ENCODE results near the gene PPEF1. TPM values are rescaled to one million over a fixed set of nuclear protein-coding genes. Genes with fewer than 3 reads are reported as not detected.
A peak's percentile ranks its signal among the peaks of the same experiment; 100 is the strongest.

The PPEF1 gene
- total RNA-seq, 1 experiment from 2014 or later = not detected

DNA sequence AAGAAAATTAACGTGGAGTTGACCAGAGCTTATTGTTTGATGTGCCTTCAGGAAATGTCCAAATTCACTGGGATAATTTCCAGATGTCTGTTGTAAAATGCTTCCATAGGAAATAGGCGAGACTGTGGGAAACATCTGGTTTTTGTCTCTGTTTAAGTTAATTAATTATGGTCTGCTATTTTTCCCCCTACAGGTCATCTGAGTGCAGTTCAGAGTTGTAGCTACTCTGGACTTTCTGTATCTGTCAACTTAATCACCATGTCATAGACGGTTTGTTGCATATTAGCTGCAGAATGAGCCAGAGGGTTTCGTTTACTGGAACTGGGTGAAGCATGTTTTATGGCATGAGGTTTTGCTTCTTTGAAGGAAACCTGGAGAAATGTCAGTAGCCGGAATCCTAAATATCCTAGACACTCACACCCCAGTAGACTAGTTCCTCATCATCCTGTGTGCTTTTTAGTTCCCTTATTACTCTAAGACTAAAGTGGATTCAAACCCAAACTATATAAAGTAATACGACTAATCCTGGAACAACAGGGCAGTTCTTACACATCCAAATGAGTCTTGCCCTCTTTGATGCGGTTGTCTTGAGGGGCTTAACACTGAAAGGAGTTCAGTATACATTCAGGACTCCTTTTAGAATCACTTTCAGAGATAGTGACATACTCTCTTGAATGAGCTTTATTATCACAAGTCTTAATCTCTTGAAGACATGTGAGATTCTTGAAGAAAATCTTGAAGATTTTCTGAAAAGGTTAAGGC lies 62.5 kb downstream of the PPEF1 start:
- Histone ChIP-seq H3K4me3 (ENCODE audit: low read length) (no peak overlapping the region), H3K36me3 (ENCODE audit: low read depth, low read length) (no peaks in the 10 kb centered on the region), H3K9ac (ENCODE audit: low read length) (no peak overlapping the region), H3K9me3 (ENCODE audit: low read length) (no peaks in the 10 kb centered on the region), H4K20me1 (ENCODE audit: low read length) (no peaks in the 10 kb centered on the region), H3F3A (ENCODE audit: low read length, unreplicated experiment) (no peaks in the 10 kb centered on the region), H3K27ac (ENCODE audit: low read length) (no peak overlapping the region), H3K27me3 (ENCODE audit: low read length) (no peaks in the 10 kb centered on the region), H3K79me2 (ENCODE audit: low read length) (no peaks in the 10 kb centered on the region), H3K4me2 (ENCODE audit: low read length) (no peak overlapping the region), H3K4me1 (ENCODE audit: insufficient read depth, low read length) (no peaks in the 10 kb centered on the region), H2AFZ (ENCODE audit: low read length) (no peak overlapping the region), H3K9me2 (replicated peaks; ENCODE audit: low read length) (no peaks in the 10 kb centered on the region)
- intact Hi-C loops (cut with micrococcal nuclease) = no loop called here
- BruUV-seq (replicated peaks) = no TSS peak
- DNase-seq (no peak), ATAC-seq (no peak)
- no peak for TF ChIP-seq EZH2 (IDR thresholded peaks at IDR 0.05; ENCODE audit: low read length, unreplicated experiment)
- TF ChIP-seq, protein P1, sequence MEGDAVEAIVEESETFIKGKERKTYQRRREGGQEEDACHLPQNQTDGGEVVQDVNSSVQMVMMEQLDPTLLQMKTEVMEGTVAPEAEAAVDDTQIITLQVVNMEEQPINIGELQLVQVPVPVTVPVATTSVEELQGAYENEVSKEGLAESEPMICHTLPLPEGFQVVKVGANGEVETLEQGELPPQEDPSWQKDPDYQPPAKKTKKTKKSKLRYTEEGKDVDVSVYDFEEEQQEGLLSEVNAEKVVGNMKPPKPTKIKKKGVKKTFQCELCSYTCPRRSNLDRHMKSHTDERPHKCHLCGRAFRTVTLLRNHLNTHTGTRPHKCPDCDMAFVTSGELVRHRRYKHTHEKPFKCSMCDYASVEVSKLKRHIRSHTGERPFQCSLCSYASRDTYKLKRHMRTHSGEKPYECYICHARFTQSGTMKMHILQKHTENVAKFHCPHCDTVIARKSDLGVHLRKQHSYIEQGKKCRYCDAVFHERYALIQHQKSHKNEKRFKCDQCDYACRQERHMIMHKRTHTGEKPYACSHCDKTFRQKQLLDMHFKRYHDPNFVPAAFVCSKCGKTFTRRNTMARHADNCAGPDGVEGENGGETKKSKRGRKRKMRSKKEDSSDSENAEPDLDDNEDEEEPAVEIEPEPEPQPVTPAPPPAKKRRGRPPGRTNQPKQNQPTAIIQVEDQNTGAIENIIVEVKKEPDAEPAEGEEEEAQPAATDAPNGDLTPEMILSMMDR (conservative IDR thresholded peaks at IDR 0.05; ENCODE audit: low read depth, low read length) = peak; percentile 20; the same call in 1 of the 2 replicates
- TF ChIP-seq EZH2phosphoT487 (IDR thresholded peaks at IDR 0.05; ENCODE audit: borderline replicate concordance, low read length) = no peak
- POLR2A ChIA-PET (ENCODE audit: unreplicated experiment) = no interaction called here
- CTCF ChIA-PET = interaction anchor here (0.5 kb wide), 1 partner anchor 594 kb away, joined by 5 read pairs; no protein-coding TSS in a partner anchor

DNA sequence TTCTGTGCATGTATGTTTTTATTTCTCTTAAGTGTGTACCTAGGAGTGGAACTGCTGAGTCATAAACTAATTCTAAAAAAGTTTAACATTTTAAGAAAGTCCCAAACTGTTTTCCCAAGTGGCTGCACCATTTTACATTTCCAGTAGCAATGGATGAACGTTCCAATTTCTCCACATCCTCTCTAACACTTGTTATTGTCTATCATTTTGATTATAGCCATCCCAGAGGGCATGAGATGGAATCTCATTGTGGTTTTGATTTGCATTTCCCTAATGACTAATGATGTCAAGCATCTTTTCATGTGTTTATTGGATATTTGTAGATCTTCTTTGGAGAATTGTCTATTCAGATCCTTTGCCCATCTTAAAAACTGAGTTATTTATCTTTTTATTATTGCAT lies 82.5 kb downstream of the PPEF1 start:
- Histone ChIP-seq H3K36me3 (ENCODE audit: low read depth, low read length) (no peaks in the 10 kb centered on the region), H3K27ac (ENCODE audit: low read length) (no peak overlapping the region), H3F3A (ENCODE audit: low read length, unreplicated experiment) (no peaks in the 10 kb centered on the region), H3K9me2 (replicated peaks; ENCODE audit: low read length) (no peaks in the 10 kb centered on the region), H3K79me2 (ENCODE audit: low read length) (no peaks in the 10 kb centered on the region), H3K9ac (ENCODE audit: low read length) (no peak overlapping the region), H3K4me3 (ENCODE audit: low read length) (no peak overlapping the region), H2AFZ (ENCODE audit: low read length) (no peak overlapping the region), H3K4me2 (ENCODE audit: low read length) (no peak overlapping the region), H3K4me1 (ENCODE audit: insufficient read depth, low read length) (peaks cover 7% of the 10 kb centered on the region), H3K27me3 (ENCODE audit: low read length) (no peaks in the 10 kb centered on the region), H4K20me1 (ENCODE audit: low read length) (no peaks in the 10 kb centered on the region), H3K9me3 (ENCODE audit: low read length) (no peaks in the 10 kb centered on the region)
- intact Hi-C loops (cut with micrococcal nuclease) = no loop called here
- DNase-seq (no peak), ATAC-seq (no peak)
- no TSS peak for BruUV-seq (replicated peaks)
- POLR2A ChIA-PET (ENCODE audit: unreplicated experiment) = no interaction called here
- TF ChIP-seq EZH2 (IDR thresholded peaks at IDR 0.05; ENCODE audit: low read length, unreplicated experiment) (no peak), EZH2phosphoT487 (IDR thresholded peaks at IDR 0.05; ENCODE audit: borderline replicate concordance, low read length) (no peak)
- TF ChIP-seq, protein P1 (conservative IDR thresholded peaks at IDR 0.05; ENCODE audit: low read depth, low read length) = no peak
- CTCF ChIA-PET = no interaction called here

DNA sequence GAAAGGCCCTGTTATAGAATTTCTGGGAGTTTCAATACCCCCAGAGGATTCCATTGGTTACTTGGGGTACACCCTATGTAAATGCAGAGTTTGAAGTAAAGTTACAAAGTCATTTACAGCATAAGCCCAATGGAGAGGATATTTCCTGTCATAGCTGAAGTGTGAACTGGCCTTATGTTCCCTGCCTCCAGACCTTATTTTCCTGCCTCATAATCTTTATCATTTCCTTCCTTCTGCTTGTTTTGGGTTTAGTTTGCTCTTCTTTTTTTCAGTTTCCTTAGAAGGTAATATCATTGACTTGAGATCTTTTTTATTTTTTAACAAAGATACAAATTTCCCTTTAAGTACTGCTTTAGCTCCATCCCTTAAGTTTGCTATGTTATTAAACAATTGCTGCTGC lies 85.4 kb downstream of the PPEF1 start:
- no peak for ATAC-seq
- Histone ChIP-seq H3K79me2 (ENCODE audit: low read length) (no peaks in the 10 kb centered on the region), H3K4me1 (ENCODE audit: insufficient read depth, low read length) (peaks cover 7% of the 10 kb centered on the region), H3F3A (ENCODE audit: low read length, unreplicated experiment) (no peaks in the 10 kb centered on the region), H3K4me3 (ENCODE audit: low read length) (no peak overlapping the region), H3K4me2 (ENCODE audit: low read length) (no peak overlapping the region), H3K27ac (ENCODE audit: low read length) (no peak overlapping the region), H3K9me2 (replicated peaks; ENCODE audit: low read length) (no peaks in the 10 kb centered on the region), H2AFZ (ENCODE audit: low read length) (no peak overlapping the region), H3K9ac (ENCODE audit: low read length) (no peak overlapping the region), H3K9me3 (ENCODE audit: low read length) (no peaks in the 10 kb centered on the region), H3K36me3 (ENCODE audit: low read depth, low read length) (no peaks in the 10 kb centered on the region), H3K27me3 (ENCODE audit: low read length) (no peaks in the 10 kb centered on the region), H4K20me1 (ENCODE audit: low read length) (no peaks in the 10 kb centered on the region)
- TF ChIP-seq EZH2phosphoT487 (IDR thresholded peaks at IDR 0.05; ENCODE audit: borderline replicate concordance, low read length) = no peak
- TF ChIP-seq, protein P1 (conservative IDR thresholded peaks at IDR 0.05; ENCODE audit: low read depth, low read length) = no peak
- TF ChIP-seq EZH2 (IDR thresholded peaks at IDR 0.05; ENCODE audit: low read length, unreplicated experiment) = no peak
- no peak for DNase-seq
- CTCF ChIA-PET = no interaction called here
- intact Hi-C loops (cut with micrococcal nuclease) = no loop called here
- POLR2A ChIA-PET (ENCODE audit: unreplicated experiment) = no interaction called here
- BruUV-seq (replicated peaks) = no TSS peak

Data from PC-3 (cell line).